ENCODE measurements around the gene MUC21. TPM values are rescaled to one million over a fixed set of nuclear protein-coding genes. Genes with fewer than 3 reads are reported as not detected.

Gene MUC21
- polyA plus RNA-seq, 3 donors = not detected

GRCh38 chr6:30985490-30985889 is 2.0 kb downstream of the MUC21 start:
- no peak overlapping the region for H3K4me2 ChIP-seq (replicated peaks; ENCODE audit: extremely low read depth, low read length, poor library complexity, severe bottlenecking)
- Mint-ChIP-seq H3K36me3 (no peaks in the 10 kb centered on the region), H3K9me3 (peaks cover 0 to 2% (median 0%) of the 10 kb centered on the region in 7 donors), H3K4me1 (peaks cover 5% of the 10 kb centered on the region), H3K27me3 (ENCODE audit: low read depth in 3 of 3) (peaks cover 13 to 32% (median 16%) of the 10 kb centered on the region in 3 donors), H3K27ac (no peak overlapping the region), H3K4me3 (no peak overlapping the region)
- no peak for TF ChIP-seq CTCF (IDR thresholded peaks at IDR 0.05)
- no peak for DNase-seq
- H2AFZ ChIP-seq (ENCODE audit: insufficient read depth, low read depth, low read length, poor library complexity, severe bottlenecking) = no peak overlapping the region
- intact Hi-C loops (cut with micrococcal nuclease) = no loop called here
- H3K9me3 ChIP-seq (replicated peaks in 1 of 2; ENCODE audit: control insufficient read depth in 1 of 2, insufficient read depth in 1 of 2, low read length in 2 of 2) = no peaks in the 10 kb centered on the region
- H3K27me3 ChIP-seq (ENCODE audit: control insufficient read depth in 2 of 2, insufficient read depth in 2 of 2, low read length in 2 of 2) = peaks cover 4 to 7% of the 10 kb centered on the region in 2 donors
- 83% methylated on average over 5 of the region's 5 CpGs for WGBS (ENCODE audit: insufficient coverage)
- no peaks in the 10 kb centered on the region for H4K20me1 ChIP-seq (ENCODE audit: insufficient read depth, low read length)
- H3K36me3 ChIP-seq (replicated peaks in 1 of 2; ENCODE audit: control insufficient read depth in 1 of 2, insufficient read depth in 2 of 2, low read length in 2 of 2) = no peaks in the 10 kb centered on the region
- no peak overlapping the region for H3K4me3 ChIP-seq (replicated peaks in 1 of 3; ENCODE audit: low read depth in 2 of 3, low read length in 3 of 3)
- no peak overlapping the region for H3K27ac ChIP-seq (ENCODE audit: low read depth in 1 of 2, low read length in 2 of 2)
- no peak overlapping the region for H3K9ac ChIP-seq (ENCODE audit: insufficient read depth, low read length, poor library complexity, severe bottlenecking)
- no peaks in the 10 kb centered on the region for H3K4me1 ChIP-seq (ENCODE audit: control insufficient read depth in 1 of 2, insufficient read depth in 2 of 2, low read length in 2 of 2)
- H3K79me2 ChIP-seq (ENCODE audit: insufficient read depth, low read length) = no peaks in the 10 kb centered on the region

GRCh38 chr6:30987304-30987703 is 3.8 kb downstream of the MUC21 start:
- Mint-ChIP-seq H3K36me3 (no peaks in the 10 kb centered on the region), H3K27ac (no peak overlapping the region), H3K9me3 (peaks cover 0 to 4% (median 2%) of the 10 kb centered on the region in 7 donors), H3K27me3 (ENCODE audit: low read depth in 3 of 3) (peaks cover 6 to 16% (median 12%) of the 10 kb centered on the region in 3 donors), H3K4me1 (peaks cover 4% of the 10 kb centered on the region), H3K4me3 (no peak overlapping the region)
- DNase-seq = no peak
- no peak overlapping the region for H3K4me2 ChIP-seq (replicated peaks; ENCODE audit: extremely low read depth, low read length, poor library complexity, severe bottlenecking)
- H3K27ac ChIP-seq (ENCODE audit: low read depth in 1 of 2, low read length in 2 of 2) = no peak overlapping the region
- no peaks in the 10 kb centered on the region for H3K36me3 ChIP-seq (replicated peaks in 1 of 2; ENCODE audit: control insufficient read depth in 1 of 2, insufficient read depth in 2 of 2, low read length in 2 of 2)
- H3K4me3 ChIP-seq (replicated peaks in 1 of 3; ENCODE audit: low read depth in 2 of 3, low read length in 3 of 3) = no peak overlapping the region
- H3K9me3 ChIP-seq (replicated peaks in 1 of 2; ENCODE audit: control insufficient read depth in 1 of 2, insufficient read depth in 1 of 2, low read length in 2 of 2) = no peaks in the 10 kb centered on the region
- no peak overlapping the region for H2AFZ ChIP-seq (ENCODE audit: insufficient read depth, low read depth, low read length, poor library complexity, severe bottlenecking)
- no peaks in the 10 kb centered on the region for H3K4me1 ChIP-seq (ENCODE audit: control insufficient read depth in 1 of 2, insufficient read depth in 2 of 2, low read length in 2 of 2)
- no peak overlapping the region for H3K9ac ChIP-seq (ENCODE audit: insufficient read depth, low read length, poor library complexity, severe bottlenecking)
- H3K27me3 ChIP-seq (ENCODE audit: control insufficient read depth in 2 of 2, insufficient read depth in 2 of 2, low read length in 2 of 2) = peaks cover 0 to 3% of the 10 kb centered on the region in 2 donors
- no peak for TF ChIP-seq CTCF (IDR thresholded peaks at IDR 0.05)
- WGBS (ENCODE audit: insufficient coverage) = 83% methylated on average over 1 of the region's 6 CpGs
- no peaks in the 10 kb centered on the region for H4K20me1 ChIP-seq (ENCODE audit: insufficient read depth, low read length)
- H3K79me2 ChIP-seq (ENCODE audit: insufficient read depth, low read length) = no peaks in the 10 kb centered on the region
- intact Hi-C loops (cut with micrococcal nuclease) = no loop called here
